Measurements from ENCODE around the gene TRABD. TPM values are rescaled to one million over a fixed set of nuclear protein-coding genes. Genes with fewer than 3 reads are reported as not detected.

TRABD gene
- total RNA-seq, 1 experiment from 2014 or later: 82.4 TPM

GRCh38 chr22:50182176-50183081 is 3.3 kb upstream of the TRABD start:
- DNase-seq (ENCODE audit: low read depth): no peak
- in situ Hi-C loops (cut with HindIII; ENCODE audit: low pct_unique_long_range_greater_than_20kb, low sequenced_read_pairs): no loop called here

DNA sequence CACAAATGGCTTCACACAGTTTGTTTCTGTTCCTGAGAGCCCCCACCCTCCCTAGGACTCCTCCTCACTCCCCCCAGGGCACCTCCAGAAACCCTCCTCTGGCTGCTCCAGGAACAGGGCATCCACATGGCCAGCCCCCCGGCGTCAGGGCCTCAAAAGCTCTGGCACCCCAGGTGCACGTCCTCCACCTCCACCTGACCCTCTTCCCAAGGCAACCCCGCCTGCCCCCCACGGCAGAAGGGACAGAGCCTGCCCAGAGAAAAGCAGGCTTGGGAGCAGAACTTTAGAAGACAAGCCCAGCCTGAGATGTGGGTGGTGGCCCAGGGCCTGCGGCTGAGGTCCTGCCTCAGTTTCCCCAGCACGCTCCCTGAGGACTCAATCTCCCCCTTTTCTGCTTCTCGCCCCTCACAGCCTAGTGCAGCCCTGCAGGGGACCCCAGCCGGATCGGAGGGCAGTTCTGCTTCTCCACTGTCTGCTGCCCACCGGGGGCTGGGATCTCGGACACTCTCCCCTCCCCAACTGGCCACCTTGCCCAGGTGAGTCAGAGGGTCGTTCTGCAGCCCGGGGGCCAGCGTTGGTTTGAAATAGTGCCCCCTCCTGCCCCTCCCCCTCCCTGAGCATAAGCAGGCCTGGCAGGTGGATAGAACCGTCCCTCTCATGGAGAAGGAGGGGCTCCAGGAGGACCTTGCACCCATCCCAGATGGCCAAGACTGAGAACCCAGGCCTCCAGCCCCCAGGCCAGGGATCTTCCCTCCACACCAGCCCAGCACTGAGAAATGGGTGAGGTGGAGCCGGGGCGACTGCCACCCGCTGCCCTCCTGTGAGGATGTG is 2.4 kb upstream of the TRABD start:
- in situ Hi-C loops (cut with HindIII; ENCODE audit: low pct_unique_long_range_greater_than_20kb, low sequenced_read_pairs): no loop called here
- no peak for DNase-seq (ENCODE audit: low read depth)

GRCh38 chr22:50184004-50184901 is 1.5 kb upstream of the TRABD start:
- in situ Hi-C loops (cut with HindIII; ENCODE audit: low pct_unique_long_range_greater_than_20kb, low sequenced_read_pairs): no loop called here
- DNase-seq (ENCODE audit: low read depth): no peak

DNA sequence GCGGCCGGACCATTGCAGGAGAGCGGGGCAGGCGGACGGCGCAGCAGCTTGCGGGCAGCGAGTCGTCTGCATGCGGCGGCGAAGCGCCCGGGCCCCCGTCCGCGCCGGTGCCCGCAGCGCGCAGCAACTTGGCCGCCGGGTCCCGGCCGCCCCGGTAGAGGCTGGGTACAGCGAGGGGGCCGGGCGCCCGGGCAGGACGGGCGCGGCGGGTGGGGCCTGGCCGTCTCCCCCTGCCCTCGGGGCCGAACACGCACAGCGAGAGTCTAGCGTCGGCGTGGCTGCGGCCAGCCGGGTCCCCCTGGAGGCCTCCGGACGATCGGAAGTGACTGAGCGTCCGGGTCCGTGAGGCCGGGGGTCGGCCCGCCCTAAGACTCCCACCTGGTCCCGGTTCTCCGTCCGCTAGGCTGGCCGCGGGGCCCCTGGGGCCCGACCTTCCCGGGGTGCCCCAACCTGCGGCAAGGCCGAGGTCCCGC is 775 bp upstream of the TRABD start:
- in situ Hi-C loops (cut with HindIII; ENCODE audit: low pct_unique_long_range_greater_than_20kb, low sequenced_read_pairs): no loop called here

DNA sequence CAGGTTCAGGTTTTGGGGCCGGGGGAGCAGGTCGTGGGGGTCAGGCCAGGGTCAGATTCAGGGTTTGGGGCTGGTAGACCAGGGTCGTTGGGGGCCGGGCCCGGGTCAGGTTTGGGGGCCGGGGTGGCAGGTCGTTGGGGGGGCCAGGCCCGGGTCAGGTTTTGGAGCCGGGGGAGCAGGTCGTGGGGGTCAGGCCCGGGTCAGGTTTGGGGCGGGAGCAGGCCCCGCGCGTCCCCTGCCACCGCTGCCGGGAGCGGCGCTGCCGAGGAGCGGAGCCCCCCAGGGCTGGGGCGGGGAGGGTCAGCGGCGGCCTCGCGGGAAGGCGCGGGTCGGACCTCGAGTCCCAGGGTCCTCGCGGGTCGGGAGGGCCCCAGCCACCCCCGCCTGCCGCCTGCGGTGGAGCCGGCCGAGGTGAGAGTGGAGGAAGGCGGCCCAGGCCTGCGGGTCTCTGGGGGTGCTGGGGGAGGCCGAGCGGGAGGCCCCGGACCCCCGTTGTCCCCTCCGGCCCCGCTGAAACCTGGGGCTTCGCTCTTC is 535 bp downstream of the TRABD start:
- in situ Hi-C loops (cut with HindIII; ENCODE audit: low pct_unique_long_range_greater_than_20kb, low sequenced_read_pairs): no loop called here
- no peak for DNase-seq (ENCODE audit: low read depth)

More for the DNA sequence above, 775 bp upstream of the TRABD start:
- DNase-seq (ENCODE audit: low read depth): no peak

GRCh38 chr22:50186761-50187523 is 1.2 kb downstream of the TRABD start:
- no peak for DNase-seq (ENCODE audit: low read depth)
- in situ Hi-C loops (cut with HindIII; ENCODE audit: low pct_unique_long_range_greater_than_20kb, low sequenced_read_pairs): no loop called here

DNA sequence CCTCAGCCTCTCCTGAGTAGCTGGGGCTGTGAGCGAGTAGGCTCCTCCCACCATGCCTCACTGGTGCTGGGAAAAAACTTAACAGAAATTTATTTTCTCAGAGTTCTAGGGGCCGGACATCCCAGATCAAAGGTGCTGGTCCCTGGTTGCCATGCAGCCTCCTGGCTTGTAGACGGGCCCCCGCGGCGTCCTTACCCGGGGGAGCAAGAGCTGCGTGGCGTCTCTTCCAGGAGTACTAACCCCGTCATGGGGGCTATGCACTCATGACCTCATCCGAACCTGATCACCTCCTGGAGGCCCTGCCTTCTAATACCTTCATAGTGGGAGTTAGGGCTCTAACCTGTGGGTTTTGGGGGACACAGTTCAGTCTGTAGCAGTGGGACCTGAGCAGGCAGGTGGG is 2.6 kb downstream of the TRABD start:
- in situ Hi-C loops (cut with HindIII; ENCODE audit: low pct_unique_long_range_greater_than_20kb, low sequenced_read_pairs): no loop called here
- DNase-seq (ENCODE audit: low read depth): no peak

DNA sequence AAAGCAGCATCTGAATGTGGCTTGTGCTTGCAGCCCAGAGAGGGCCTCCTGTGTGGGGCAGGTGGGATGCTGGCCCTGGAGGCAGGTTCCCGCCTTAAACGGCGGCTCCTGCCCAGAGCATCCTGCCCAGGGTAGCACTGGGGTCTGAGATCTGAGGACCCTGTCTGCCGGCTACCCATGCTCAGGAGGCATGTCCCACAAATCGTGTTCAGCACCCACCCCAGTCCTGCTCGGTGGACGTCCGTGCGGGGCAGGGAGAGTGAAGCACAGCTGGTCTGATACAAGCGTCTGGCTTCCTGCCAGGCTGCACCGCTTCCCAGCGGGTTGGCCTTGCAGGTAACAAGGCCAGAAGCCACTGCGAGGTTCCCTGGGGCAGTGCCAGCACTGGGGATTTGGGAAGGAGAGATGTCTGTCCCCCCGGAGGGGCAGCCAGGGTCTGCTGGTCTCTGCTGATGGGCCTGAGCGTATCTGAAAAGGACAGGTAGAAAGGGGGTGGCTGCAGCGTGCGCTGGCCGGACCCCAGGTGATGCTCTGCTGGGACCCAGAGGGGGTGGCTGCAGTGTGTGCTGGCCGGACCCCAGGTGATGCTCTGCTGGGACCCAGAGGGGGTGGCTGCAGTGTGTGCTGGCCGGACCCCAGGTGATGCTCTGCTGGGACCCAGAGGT is 3.6 kb downstream of the TRABD start:
- DNase-seq (ENCODE audit: low read depth): no peak
- in situ Hi-C loops (cut with HindIII; ENCODE audit: low pct_unique_long_range_greater_than_20kb, low sequenced_read_pairs): no loop called here

GRCh38 chr22:50189849-50190181 is 4.1 kb downstream of the TRABD start:
- in situ Hi-C loops (cut with HindIII; ENCODE audit: low pct_unique_long_range_greater_than_20kb, low sequenced_read_pairs): no loop called here
- no peak for DNase-seq (ENCODE audit: low read depth)

DNA sequence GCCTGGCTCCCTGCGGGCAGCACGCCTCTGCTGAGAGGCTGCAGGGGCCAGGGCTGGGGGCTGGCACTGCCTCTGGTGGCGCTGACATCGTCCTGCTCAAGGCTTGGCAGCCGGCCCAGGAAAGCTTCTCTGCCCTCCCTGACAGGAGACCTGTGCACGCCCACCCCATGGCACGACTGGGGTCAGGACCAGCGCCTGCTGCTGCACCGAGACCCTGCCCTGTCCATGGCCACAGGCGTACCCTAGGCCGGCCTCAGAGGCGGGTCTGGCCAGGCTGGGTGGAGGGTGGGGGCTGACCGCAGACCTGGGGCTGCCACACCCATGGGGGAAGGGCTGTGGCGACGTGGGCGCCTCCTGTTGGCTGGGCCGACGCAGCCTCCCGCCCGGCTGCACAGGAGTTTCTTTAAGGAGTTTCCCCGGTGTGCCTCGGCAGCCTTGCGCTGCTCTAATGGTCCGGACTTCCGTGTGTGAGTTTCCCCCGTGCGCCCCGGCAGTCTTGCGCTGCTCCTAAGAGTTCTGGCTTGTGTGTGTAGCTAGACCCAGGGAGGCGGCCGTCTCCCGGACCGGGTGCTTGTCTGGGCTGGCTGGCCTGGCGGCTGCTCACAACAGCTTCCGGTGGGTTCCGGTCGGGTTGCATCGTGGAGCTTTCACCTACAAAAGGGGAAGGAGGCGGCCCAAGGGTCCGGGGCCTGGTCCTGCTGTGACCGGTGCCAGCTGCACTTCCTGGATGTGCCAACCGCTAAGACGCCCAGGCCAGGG is 4.6 kb downstream of the TRABD start:
- in situ Hi-C loops (cut with HindIII; ENCODE audit: low pct_unique_long_range_greater_than_20kb, low sequenced_read_pairs): no loop called here
- peak; percentile 97 for DNase-seq (ENCODE audit: low read depth)

DNA sequence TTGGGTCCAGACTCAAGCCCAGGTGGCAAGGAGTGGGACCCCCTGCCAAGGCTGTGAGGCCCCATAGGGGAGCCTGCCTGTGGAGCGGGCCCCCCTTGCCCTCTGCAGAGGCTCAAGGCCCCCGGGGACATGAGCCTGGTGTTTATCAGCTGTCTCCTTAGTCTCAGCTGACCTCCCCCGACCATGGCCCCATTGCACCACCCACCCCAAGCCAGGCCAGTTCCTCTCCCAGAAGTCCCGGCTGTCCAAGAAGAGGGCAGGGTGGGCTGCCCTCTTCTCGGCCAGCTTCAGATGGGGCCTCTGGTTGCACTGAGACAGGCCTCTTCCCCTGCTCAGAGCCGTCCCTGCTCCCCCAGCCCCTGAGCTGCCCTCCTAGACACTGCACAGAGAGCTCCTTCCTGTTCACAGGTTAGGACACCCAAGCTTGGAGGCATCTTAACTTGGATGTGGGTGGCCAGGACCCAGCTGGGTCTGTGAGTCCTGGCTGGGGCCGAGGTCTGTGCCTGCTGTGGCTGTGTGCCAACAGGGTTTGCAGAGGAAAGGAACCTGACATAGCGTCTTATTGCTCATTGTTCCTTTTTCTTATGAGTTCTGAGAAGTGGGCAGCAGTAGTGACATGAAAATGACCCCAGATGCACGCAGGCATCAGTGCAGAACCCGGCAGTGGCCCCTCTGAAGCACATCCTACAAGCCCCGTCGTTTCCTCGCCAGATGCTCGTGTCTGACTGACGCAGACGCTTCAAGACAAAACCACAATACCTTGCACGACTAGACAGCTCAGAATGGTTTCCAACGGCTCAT is 5.4 kb downstream of the TRABD start:
- no peak for DNase-seq (ENCODE audit: low read depth)
- in situ Hi-C loops (cut with HindIII; ENCODE audit: low pct_unique_long_range_greater_than_20kb, low sequenced_read_pairs): no loop called here

DNA sequence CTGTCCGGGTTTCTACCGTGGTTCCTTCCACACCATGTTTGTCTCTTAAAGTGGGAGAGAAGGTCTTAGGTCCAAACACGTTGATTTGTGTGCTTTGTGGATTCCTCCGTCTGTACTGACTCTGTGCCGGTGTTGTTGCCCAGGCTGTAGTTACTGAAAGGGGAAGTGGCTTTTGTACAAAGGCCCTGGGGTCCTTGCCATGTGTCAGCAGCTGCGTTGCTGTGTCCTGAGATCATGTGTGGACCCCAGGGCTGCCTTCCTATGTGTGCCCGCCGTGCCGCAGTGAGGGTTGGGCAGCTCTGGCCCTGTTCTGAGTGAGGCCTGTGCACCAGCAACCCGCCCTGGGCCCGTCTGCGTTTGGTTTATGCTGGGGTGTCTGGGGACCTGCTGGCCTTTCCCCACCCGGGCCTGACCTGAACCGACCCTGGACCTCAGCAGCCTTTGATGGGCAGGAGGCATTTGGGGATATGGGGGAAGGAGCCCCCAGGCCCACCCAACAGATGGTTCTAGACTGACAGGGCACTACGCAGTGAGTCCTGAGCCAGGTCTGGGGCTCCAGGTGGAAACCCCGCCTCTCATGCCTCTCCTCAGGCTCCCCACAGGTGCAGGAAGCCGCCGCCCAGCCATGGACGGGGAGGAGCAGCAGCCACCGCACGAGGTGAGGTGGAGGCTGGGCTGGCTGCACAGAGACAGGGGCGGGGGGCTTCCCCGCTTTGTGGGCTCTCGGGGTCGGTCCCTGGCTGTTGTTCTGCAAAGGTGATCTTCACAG is 6.9 kb downstream of the TRABD start:
- in situ Hi-C loops (cut with HindIII; ENCODE audit: low pct_unique_long_range_greater_than_20kb, low sequenced_read_pairs): no loop called here
- DNase-seq (ENCODE audit: low read depth): no peak

DNA sequence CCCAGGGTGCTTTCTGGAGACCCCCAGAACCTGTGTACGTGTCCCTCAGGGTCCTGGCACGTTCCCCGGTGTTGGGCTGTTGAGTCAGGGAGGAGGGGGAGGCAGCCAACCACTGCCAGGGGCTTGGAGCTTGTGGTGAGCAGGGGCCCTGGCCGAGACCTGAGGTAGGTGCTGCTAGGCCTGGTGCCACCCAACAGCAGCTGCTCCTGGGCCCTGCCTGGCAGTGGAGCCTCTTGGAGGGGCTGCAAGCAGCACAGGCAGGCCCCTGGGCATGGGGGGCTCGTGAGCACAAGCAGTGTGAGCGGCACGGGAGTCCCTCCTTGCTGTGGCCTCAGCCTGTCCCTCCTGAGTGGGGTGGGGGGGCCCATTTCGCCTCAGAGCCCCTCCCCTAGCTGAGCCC is 7.9 kb downstream of the TRABD start:
- in situ Hi-C loops (cut with HindIII; ENCODE audit: low pct_unique_long_range_greater_than_20kb, low sequenced_read_pairs): no loop called here
- DNase-seq (ENCODE audit: low read depth): no peak

- in situ Hi-C loops (cut with HindIII; ENCODE audit: low pct_unique_long_range_greater_than_20kb, low sequenced_read_pairs): no loop called here
- DNase-seq (ENCODE audit: low read depth): no peak
Measured at GRCh38 chr22:50194037-50194805, 8.5 kb downstream of the TRABD start.

Data from Caki2 (cell line).